GM18870 (cell line): ENCODE measurements around the gene TMEM63B.
A peak's percentile ranks its signal among the peaks of the same experiment; 100 is the strongest.

ENCODE experiments used
- ATAC-seq: cut with Tn5 transposase; IDR thresholded peaks from one replicate; pipeline ENCODE4 v1.9.1; 2021; ENCODE audit warnings: moderate library complexity; ENCODE audit not compliant: unreplicated experiment

TMEM63B gene

GRCh38 chr6:44116641-44117382 lies 10.5 kb upstream of the TMEM63B start:
- ATAC-seq: no peak

GRCh38 chr6:44117397-44118128 lies 9.8 kb upstream of the TMEM63B start:
- ATAC-seq: no peak

- ATAC-seq: no peak
These were observed 7.6 kb upstream of the TMEM63B start for GRCh38 chr6:44119704-44120262.

GRCh38 chr6:44120692-44121443 lies 6.5 kb upstream of the TMEM63B start:
- ATAC-seq: no peak

GRCh38 chr6:44122801-44123200 lies 4.6 kb upstream of the TMEM63B start:
- no peak for ATAC-seq

- ATAC-seq: no peak
These were observed 3.8 kb upstream of the TMEM63B start for GRCh38 chr6:44123544-44123943.

GRCh38 chr6:44126320-44127149 lies 819 bp upstream of the TMEM63B start:
- peak; percentile 57 for ATAC-seq

GRCh38 chr6:44128020-44128917 lies 915 bp downstream of the TMEM63B start:
- ATAC-seq: no peak

- no peak for ATAC-seq
These were observed 2.5 kb downstream of the TMEM63B start for GRCh38 chr6:44129841-44130322.

GRCh38 chr6:44131892-44132291 lies 4.5 kb downstream of the TMEM63B start:
- ATAC-seq: no peak

GRCh38 chr6:44132476-44132875 lies 5.1 kb downstream of the TMEM63B start:
- no peak for ATAC-seq

GRCh38 chr6:44133003-44133931 lies 5.9 kb downstream of the TMEM63B start:
- ATAC-seq: no peak

GRCh38 chr6:44133981-44134711 lies 6.8 kb downstream of the TMEM63B start:
- no peak for ATAC-seq

- no peak for ATAC-seq
These were observed 7.9 kb downstream of the TMEM63B start for GRCh38 chr6:44135173-44135758.

- ATAC-seq: no peak
These were observed 8.5 kb downstream of the TMEM63B start for GRCh38 chr6:44135875-44136274.

- no peak for ATAC-seq
These were observed 11.5 kb downstream of the TMEM63B start for GRCh38 chr6:44138717-44139350.

GRCh38 chr6:44139351-44139743 lies 12.0 kb downstream of the TMEM63B start:
- no peak for ATAC-seq
